NCI-H146 treated with DMSO at 0.1 percent for 48 hours (cell line): ENCODE results near the gene ZC3H12D.
"Not testable (repeated sequence)": the region's sequence is repeated elsewhere in the genome, so short reads cannot be mapped to it uniquely, and the experiment has no call there.

Source experiments
- DNase-seq: peaks from one replicate; lab custom pipeline; 2025; ENCODE audit not compliant: unreplicated experiment; lab: John Stamatoyannopoulos, UW

The ZC3H12D gene

DNA sequence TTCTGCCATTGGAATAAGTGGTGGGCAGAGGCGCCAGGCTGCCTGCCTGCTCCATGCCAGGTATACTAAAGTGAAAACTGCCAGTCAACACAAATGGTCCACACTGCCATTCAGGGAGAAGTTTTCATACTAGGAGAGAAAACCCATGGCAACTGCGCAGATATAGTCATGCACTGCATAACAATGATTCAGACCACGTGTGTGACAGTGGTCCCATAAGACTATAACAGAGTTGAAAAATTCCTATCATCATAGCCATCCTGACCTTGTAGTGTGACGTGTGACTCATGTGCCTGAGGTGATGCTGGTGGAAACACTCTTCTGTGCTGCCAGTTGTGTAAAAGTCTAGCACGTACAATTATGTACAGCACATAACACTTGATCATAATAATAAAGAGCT, 25.1 kb downstream of the ZC3H12D start:
- no peak for DNase-seq

DNA sequence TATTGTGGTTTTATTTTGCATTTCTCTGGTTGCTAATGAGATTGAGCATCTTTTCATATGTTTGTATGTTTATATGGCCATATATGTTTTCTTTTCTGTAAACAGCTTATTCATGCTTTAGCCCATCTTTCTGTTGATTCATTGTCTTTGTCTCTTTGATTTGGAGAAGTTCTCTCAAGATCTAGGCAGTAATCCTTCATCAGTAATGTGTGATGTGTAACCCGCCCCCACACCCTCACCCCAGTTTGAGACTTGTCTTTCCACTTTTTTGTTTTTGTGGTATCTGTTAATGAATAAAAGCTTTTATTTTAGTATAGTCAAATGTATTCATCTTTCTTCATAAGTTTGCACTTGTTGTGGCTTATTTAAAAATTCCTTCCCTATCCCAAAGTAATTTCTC, 26.0 kb downstream of the ZC3H12D start:
- DNase-seq: no peak

DNA sequence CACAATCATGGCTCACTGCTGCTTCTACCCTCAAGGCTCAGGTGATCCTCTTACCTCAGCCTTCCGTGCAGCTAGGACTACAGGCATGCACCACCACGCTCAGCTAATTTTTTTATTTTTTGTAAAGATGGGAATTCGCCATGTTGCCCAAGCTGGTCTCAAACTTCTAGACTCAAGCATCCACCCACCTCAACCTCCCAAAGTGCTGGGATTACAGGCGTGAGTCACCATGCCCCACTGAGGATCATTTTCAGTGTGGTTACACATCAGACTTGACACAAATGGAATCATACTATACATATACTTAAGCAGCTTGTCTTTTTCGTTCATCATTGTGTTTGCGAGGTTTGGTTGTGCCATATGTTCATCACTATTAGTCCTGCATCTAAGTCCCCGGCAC, 26.6 kb downstream of the ZC3H12D start:
- no peak for DNase-seq

GRCh38 chr6:149457316-149457884, 27.4 kb downstream of the ZC3H12D start:
- no peak for DNase-seq

- no peak for DNase-seq
Observed at GRCh38 chr6:149456311-149457021, 28.3 kb downstream of the ZC3H12D start.

DNA sequence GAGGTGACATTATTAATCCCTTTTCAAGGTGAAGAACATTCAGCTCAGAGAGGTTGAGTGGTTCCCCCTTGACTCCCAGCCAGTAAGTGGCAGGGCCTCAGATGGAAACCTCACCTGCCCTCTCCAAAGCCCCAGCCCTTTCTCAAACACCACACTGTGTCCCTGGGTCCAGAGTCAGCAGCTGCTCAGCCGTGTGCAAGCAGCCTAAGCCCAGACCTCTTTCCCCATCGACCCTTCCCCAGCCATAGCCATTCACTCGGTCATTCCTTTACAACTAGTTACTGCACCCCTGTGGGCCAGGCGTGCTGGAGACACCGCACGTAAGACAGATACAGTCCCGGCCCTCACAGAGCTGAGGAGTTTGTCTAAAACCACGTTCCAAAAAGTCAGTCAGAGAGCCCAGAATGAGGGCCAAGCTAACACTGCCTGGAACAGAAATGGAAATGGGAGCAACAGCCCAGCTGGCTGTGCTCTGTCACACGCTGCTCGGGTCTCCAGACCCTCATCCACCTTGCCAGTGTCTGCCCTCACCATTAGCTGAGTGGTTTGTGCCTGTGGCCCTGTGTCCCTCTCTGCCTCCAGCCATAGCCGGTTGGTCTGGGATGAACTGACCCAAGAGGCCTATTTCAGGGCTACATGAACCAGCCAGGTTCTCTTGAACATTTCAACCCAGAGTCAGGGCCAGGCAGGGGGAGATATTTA, 29.6 kb downstream of the ZC3H12D start:
- no peak for DNase-seq

DNA sequence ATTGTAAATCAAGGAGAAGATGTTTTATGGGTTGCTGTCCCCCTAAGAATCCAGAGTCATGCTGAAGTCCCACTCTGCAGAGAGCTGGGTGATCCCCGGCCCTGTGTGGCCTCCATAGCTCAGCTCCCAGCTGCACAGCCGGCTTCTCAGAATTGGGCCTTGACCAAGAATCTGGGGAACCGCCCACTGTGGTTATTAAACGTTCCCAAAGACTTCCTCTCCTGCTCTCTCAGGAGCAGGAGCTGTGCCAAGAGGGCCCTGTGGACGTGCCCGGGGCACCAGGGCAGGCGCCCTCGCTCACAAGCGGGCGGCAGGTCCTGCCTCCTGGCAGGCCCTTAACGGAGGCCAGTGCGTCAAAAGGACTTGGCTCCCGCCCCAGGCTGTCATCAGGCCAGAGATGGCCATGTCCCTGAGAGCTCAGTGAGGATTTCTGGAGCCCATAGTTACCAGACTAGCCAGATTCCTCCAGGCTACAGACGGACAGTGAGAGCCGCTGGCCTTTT, 30.4 kb downstream of the ZC3H12D start:
- no peak for DNase-seq

DNA sequence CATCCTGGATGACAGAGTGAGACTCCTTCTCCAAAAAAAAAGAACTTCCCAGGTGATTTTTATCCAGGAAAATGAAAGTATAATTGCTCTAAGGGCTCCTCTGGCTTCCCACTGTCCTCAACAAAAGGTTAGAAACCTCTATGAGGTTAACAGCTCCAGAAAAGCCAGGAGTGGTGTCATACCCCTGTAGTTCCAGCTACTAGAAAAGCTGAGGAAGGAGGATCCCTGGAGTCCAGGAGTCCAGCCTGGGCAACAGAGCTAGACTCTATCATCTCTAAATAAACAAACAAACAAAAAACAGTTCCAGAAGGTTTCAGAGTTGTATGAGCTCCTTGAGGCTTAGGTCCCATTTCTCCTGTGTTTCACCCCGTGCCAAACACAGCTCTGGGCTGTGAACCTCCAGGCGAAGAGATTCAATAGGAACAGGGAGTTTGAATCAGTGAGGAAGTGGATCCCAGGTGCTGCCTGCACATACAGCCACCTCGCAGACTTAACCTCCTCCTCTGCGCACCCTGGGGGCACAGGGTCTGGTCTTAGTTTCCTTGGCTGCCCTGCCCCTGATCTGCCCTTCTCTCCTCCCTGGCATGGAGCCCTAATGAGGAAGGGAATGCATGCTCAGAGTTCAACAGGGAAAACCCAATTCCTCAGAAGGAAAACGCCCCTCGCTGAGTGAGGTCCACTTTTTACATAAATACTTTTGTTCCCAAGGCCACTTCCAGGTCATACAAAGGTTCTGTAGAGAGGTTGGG, 31.0 kb downstream of the ZC3H12D start:
- DNase-seq: no peak

- DNase-seq: no peak
Observed at GRCh38 chr6:149452037-149452939, 32.5 kb downstream of the ZC3H12D start.

GRCh38 chr6:149451376-149452036, 33.3 kb downstream of the ZC3H12D start:
- no peak for DNase-seq

- no peak for DNase-seq
Observed at GRCh38 chr6:149450679-149451375, 34.0 kb downstream of the ZC3H12D start.

- DNase-seq: no peak
Observed at GRCh38 chr6:149449831-149450678, 34.8 kb downstream of the ZC3H12D start.

DNA sequence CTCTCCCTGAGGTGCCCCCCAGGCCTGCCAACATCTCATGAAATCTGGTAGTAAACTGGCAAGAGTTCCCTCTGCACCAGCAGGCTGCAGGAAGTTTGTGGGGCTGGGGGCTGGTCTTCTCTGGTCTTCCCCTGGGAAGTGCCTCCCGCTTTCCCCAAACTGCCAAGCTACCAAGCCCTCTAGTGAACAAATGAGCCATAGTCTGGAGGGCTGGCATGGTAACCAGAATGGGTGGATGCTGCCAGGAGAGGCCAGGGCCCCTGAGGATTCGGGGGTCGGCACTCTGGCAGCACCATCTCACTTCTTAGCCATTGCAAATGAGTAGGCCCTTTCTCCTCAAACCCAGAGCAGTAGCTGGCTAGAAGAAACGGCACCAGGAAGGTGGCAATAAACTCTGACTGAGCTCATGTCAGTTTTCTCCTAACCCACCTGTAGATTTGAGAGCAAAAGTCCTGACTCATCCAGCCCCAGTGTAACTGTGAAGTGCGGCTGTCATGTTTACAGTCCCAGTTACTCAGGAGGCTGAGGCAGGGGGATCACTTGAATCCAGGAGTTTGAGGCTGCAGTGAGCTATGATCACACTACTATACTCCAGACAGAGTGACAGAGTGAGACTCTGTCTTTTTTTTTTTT, 35.9 kb downstream of the ZC3H12D start:
- DNase-seq: no peak

DNA sequence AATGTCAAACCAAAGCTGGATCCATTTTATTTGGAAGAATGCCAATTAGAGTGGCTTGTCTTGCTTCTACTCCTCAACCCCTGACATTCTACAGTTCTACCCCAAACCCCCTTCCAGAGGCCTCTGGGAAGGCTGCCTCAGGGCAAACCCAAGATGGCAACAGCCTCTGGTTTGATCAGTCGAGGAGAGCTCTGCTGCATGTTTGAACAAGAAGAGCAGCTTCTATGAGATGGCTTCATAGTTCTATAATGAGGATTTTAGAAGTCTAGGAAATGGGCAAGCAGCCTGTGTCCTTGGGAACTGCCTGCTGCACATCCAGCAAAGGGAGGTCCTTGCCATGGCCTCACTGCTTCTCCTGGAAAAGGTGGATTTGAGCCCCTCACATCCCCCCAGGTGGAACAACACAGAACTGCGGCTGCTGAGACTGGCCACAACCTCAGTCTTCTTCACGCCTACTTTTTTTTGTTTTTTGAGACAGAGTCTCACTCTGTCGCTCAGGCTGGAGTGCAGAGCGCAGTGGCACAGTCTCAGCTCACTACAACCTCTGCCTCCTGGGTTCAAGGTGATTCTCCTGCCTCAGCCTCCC, 37.9 kb downstream of the ZC3H12D start:
- no peak for DNase-seq

DNA sequence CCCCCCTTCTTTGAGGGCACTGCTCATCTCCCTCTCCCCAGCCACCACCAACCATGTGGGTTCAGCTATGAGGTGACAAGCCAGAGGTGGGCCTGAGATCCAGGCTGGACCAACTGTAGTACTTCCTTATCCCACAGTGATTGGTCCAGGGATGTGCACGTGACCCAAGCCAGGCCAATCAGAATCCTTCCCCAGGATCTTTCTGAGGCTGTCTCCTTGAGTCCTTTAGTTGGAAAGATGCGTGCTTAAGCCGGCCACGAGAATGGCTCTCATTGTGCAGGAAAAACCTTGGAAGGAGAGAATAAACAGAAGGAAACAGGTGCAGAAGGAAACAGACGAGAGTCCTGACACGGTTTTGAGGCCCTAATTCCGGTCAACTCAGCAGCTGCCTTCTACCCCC, 39.2 kb downstream of the ZC3H12D start:
- no peak for DNase-seq

GRCh38 chr6:149445095-149445466, 39.7 kb downstream of the ZC3H12D start:
- DNase-seq: no peak

DNA sequence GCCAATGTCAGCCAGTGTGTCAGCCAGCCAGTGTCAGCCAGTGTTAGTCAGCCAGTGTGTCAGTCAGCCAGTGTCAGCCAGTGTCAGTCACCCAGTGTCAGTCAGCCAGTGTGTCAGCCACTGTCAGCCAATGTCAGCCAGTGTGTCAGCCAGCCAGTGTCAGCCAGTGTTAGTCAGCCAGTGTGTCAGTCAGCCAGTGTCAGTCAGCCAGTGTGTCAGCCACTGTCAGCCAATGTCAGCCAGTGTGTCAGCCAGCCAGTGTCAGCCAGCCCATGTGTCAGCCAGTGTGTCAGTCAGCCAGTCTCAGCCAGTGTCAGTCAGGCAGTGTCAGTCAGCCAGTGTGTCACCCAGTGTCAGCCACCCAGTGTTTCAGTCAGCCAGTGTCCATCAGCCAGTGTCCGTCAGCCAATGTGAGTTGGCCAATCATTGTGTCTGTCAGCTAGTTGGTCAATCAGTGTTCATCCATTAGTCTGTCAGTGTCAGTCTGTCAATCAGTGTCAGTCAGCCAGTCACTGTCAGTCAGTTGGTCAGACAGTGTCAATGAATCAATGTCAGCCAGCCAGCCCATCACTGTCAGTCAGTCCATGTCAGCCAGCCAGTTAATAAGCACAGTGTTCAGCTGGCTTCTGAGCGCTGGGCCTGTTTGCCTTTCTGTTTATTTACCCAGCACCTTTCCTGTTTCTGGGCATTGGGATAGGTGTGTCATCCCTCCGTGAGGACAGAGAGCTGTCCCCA, 40.3 kb downstream of the ZC3H12D start:
- not testable (repeated sequence) for DNase-seq
